GM18907 (cell line): ENCODE data around the gene CXCL6.

Source experiments
- ATAC-seq: cut with Tn5 transposase; IDR thresholded peaks from one replicate; pipeline ENCODE4 v1.9.1; 2021; ENCODE audit warnings: mild to moderate bottlenecking, moderate library complexity; ENCODE audit not compliant: unreplicated experiment

Gene CXCL6

GRCh38 chr4:73836373-73837279 is at the start of gene CXCL6:
CXCL6 (plus strand) TSS chr4:73836678; CDS start chr4:73836751, 73 bp downstream.
- ATAC-seq, result no peak

GRCh38 chr4:73788411-73788810 is 48.1 kb upstream of the CXCL6 start:
- ATAC-seq, result no peak

GRCh38 chr4:73798842-73799241 is 37.6 kb upstream of the CXCL6 start:
- ATAC-seq, result no peak

GRCh38 chr4:73800206-73800605 is 36.3 kb upstream of the CXCL6 start:
- ATAC-seq, result no peak

- ATAC-seq, result no peak
Measured at GRCh38 chr4:73801692-73802091, 34.8 kb upstream of the CXCL6 start.

- ATAC-seq, result no peak
Measured at GRCh38 chr4:73803213-73803612, 33.3 kb upstream of the CXCL6 start.

GRCh38 chr4:73810191-73810590 is 26.3 kb upstream of the CXCL6 start:
- no peak for ATAC-seq

- ATAC-seq, result no peak
Measured at GRCh38 chr4:73811841-73812240, 24.6 kb upstream of the CXCL6 start.

- ATAC-seq, result no peak
Measured at GRCh38 chr4:73814679-73815078, 21.8 kb upstream of the CXCL6 start.

GRCh38 chr4:73815145-73815544 is 21.3 kb upstream of the CXCL6 start:
- ATAC-seq, result no peak

- no peak for ATAC-seq
Measured at GRCh38 chr4:73816814-73817213, 19.7 kb upstream of the CXCL6 start.

GRCh38 chr4:73817341-73817740 is 19.1 kb upstream of the CXCL6 start:
- no peak for ATAC-seq

- no peak for ATAC-seq
Measured at GRCh38 chr4:73821325-73821724, 15.2 kb upstream of the CXCL6 start.

GRCh38 chr4:73822389-73822788 is 14.1 kb upstream of the CXCL6 start:
- ATAC-seq, result no peak

- no peak for ATAC-seq
Measured at GRCh38 chr4:73822812-73823504, 13.5 kb upstream of the CXCL6 start.

GRCh38 chr4:73823760-73824159 is 12.7 kb upstream of the CXCL6 start:
- ATAC-seq, result no peak

GRCh38 chr4:73828956-73829355 is 7.5 kb upstream of the CXCL6 start:
- ATAC-seq, result no peak

GRCh38 chr4:73831569-73831968 is 4.9 kb upstream of the CXCL6 start:
- ATAC-seq, result no peak

GRCh38 chr4:73832651-73833237 is 3.7 kb upstream of the CXCL6 start:
- no peak for ATAC-seq

GRCh38 chr4:73839071-73839470 is 2.6 kb downstream of the CXCL6 start:
- ATAC-seq, result no peak

- no peak for ATAC-seq
Measured at GRCh38 chr4:73839715-73840114, 3.2 kb downstream of the CXCL6 start.
